H1 (cell line): ENCODE data around the gene VAPB. TPM values are rescaled to one million over a fixed set of nuclear protein-coding genes. Genes with fewer than 3 reads are reported as not detected.

Experiments
- BCL11A ChIP-seq, 2 experiments: IDR thresholded peaks; one replicate each; pipeline ENCODE4 v1.6.1; 2011; ENCODE audit warnings: low read depth in 2 of 2, low read length in 2 of 2, mild to moderate bottlenecking in 2 of 2
- CHD1 ChIP-seq: IDR thresholded peaks from 2 replicates; pipeline ENCODE4 v1.6.1; 2012; ENCODE audit warnings: low read depth, low read length, improper control_type of control experiment
- HDAC6 ChIP-seq: IDR thresholded peaks from one replicate; pipeline ENCODE4 v1.7.1; 2012; ENCODE audit warnings: low read depth, mild to moderate bottlenecking, inconsistent platforms, low read length, moderate library complexity
- POLR2A ChIP-seq, 2 experiments: IDR thresholded peaks; 1 replicate in 1 of 2; 2 replicates in 1 of 2; pipeline ENCODE4 v1.6.1; 2011; ENCODE audit warnings: low read depth in 2 of 2, low read length in 2 of 2, mild to moderate bottlenecking in 2 of 2; ENCODE audit errors: control extremely low read depth in 1 of 2
- SIRT6 ChIP-seq: IDR thresholded peaks from one replicate; pipeline ENCODE4 v1.7.1; 2012; ENCODE audit warnings: low read length, inconsistent platforms
- SIX5 ChIP-seq: IDR thresholded peaks from 2 replicates; pipeline ENCODE4 v1.6.1; 2011; ENCODE audit warnings: mild to moderate bottlenecking, low read depth, low read length
- SP2 ChIP-seq: IDR thresholded peaks from 2 replicates; pipeline ENCODE4 v1.6.1; 2012; ENCODE audit warnings: mild to moderate bottlenecking, low read length, inconsistent platforms
- SP4 ChIP-seq: IDR thresholded peaks from 2 replicates; pipeline ENCODE4 v1.6.1; 2012; ENCODE audit warnings: low read length, inconsistent platforms
- TBP ChIP-seq: IDR thresholded peaks from 2 replicates; pipeline ENCODE4 v1.6.1; 2011; ENCODE audit warnings: low read depth, low read length, improper control_type of control experiment
- YY1 ChIP-seq: IDR thresholded peaks from 2 replicates; pipeline ENCODE4 v1.6.1; 2011; ENCODE audit warnings: low read depth, mild to moderate bottlenecking, low read length
- polyA plus RNA-seq, 7 experiments: library from polyadenylated mRNA; depleted of rRNA in 3 of 7; stranded (reverse) in 5 of 7; unstranded in 2 of 7; fragments of >200 nt in 5 of 7; fragments of 200-250 nt in 2 of 7; gene quantifications; 1 replicate in 5 of 7; 2 replicates in 1 of 7; 4 replicates in 1 of 7; pipeline versions ENCODE4 v1.2.1 to v1.2.3, GENCODE V29; 2011 to 2013; ENCODE audit warnings: missing spikeins in 2 of 7, mixed read lengths in 2 of 7
- total RNA-seq: library from RNA; stranded (reverse); fragmentation: NEBNext Ultra II Directional; extraction: Animal tissue kit (Norgen Biotek cat#: 25700); gene quantifications from 2 replicates; pipeline ENCODE4 v1.2.1, GENCODE V29; 2021

The VAPB gene
- total and polyA plus RNA-seq, 2 of the 8 experiments (the other 6 are each of a cell fraction or from before 2014, with no cell fraction given) = 24.4 to 62.8 TPM

- no peak for TF ChIP-seq SP4
- TF ChIP-seq POLR2A (IDR thresholded peaks at IDR 0.05; ENCODE audit: control extremely low read depth in 1 of 2, low read depth in 2 of 2, low read length in 2 of 2) = no peak
- TF ChIP-seq YY1 = no peak
- TF ChIP-seq CHD1 = no peak
- no peak for TF ChIP-seq SIX5
- no peak for TF ChIP-seq BCL11A (IDR thresholded peaks at IDR 0.05; ENCODE audit: low read depth in 2 of 2, low read length in 2 of 2)
- TF ChIP-seq TBP = no peak
- no peak for TF ChIP-seq SP2
- TF ChIP-seq SIRT6 = no peak
- TF ChIP-seq HDAC6 = no peak
Measured at GRCh38 chr20:58389968-58390658, 1.1 kb downstream of the VAPB start (continued).
